IMR-90 (cell line): Measurements from ENCODE around the gene ATP1B3. TPM values are rescaled to one million over a fixed set of nuclear protein-coding genes. Genes with fewer than 3 reads are reported as not detected.

ENCODE experiments used
- ATAC-seq: fragments of 200-7000 bp; cut with Tn5 transposase; 2 replicates; pipeline ENCODE4 v1.9.1; 2020; ENCODE audit warnings: low read depth, mild to moderate bottlenecking, moderate library complexity
- BruUV-seq: library from RNA; stranded (reverse); fragments of 400-500 nt; replicated peaks from 2 replicates; lab custom pipeline; 2021; lab: Mats Ljungman, UMichigan
- CTCF ChIA-PET: fragments of 300-600 bp; formaldehyde crosslinking; extraction: SDS; loops from one replicate; lab custom pipeline; 2021; ENCODE audit warnings: antibody characterized with exemption; lab: Yijun Ruan, JAX
- POLR2A ChIA-PET: fragments of 300-600 bp; sonication (Branson Sonifier 250); formaldehyde crosslinking; loops from one replicate; lab custom pipeline; 2022; ENCODE audit warnings: antibody characterized with exemption; ENCODE audit not compliant: unreplicated experiment; lab: Charles Lee
- DNase-seq: peaks from one replicate; pipeline ENCODE4 v3.0.0; 2013
- H2AFZ ChIP-seq: replicated peaks from 2 replicates; pipeline ENCODE3; 2013; ENCODE audit warnings: low read length, mild to moderate bottlenecking; ENCODE audit not compliant: poor library complexity
- H2AK5ac ChIP-seq: 2 replicates; pipeline ENCODE4 v1.6.1; 2013; ENCODE audit warnings: low read depth, low read length, inconsistent platforms
- H2AK9ac ChIP-seq: replicated peaks from 2 replicates; pipeline ENCODE3; 2013; ENCODE audit warnings: mild to moderate bottlenecking, low read depth, low read length, moderate library complexity; ENCODE audit not compliant: poor library complexity
- H2BK120ac ChIP-seq: 2 replicates; pipeline ENCODE4 v1.6.1; 2013; ENCODE audit warnings: low read depth, low read length, inconsistent platforms
- H2BK15ac ChIP-seq: 3 replicates; pipeline ENCODE4 v1.6.1; 2013; ENCODE audit warnings: low read depth, low read length, inconsistent platforms
- H2BK20ac ChIP-seq: 2 replicates; pipeline ENCODE4 v1.6.1; 2013; ENCODE audit warnings: low read depth, mild to moderate bottlenecking, inconsistent platforms, low read length, moderate library complexity
- H2BK5ac ChIP-seq: 2 replicates; pipeline ENCODE4 v1.6.1; 2013; ENCODE audit warnings: mild to moderate bottlenecking, low read depth, low read length, inconsistent platforms; ENCODE audit not compliant: poor library complexity, severe bottlenecking
- H3K14ac ChIP-seq: replicated peaks from 2 replicates; pipeline ENCODE4 v1.6.1; 2013; ENCODE audit warnings: low read depth, low read length, inconsistent platforms
- H3K18ac ChIP-seq: 2 replicates; pipeline ENCODE4 v1.6.1; 2013; ENCODE audit warnings: low read depth, low read length, control low read depth
- H3K23ac ChIP-seq: 2 replicates; pipeline ENCODE4 v1.6.1; 2013; ENCODE audit warnings: low read depth, low read length, inconsistent platforms
- H3K27ac ChIP-seq: 2 replicates; pipeline ENCODE4 v1.5.1; 2013; ENCODE audit warnings: mild to moderate bottlenecking, control low read depth, low read length; ENCODE audit not compliant: insufficient read depth
- H3K27me3 ChIP-seq: 2 replicates; pipeline ENCODE4 v1.6.1; 2013; ENCODE audit warnings: low read length; ENCODE audit not compliant: control insufficient read depth, insufficient read depth
- H3K36me3 ChIP-seq: 2 replicates; pipeline ENCODE4 v1.6.1; 2013; ENCODE audit warnings: low read length, mixed read lengths; ENCODE audit not compliant: control insufficient read depth, insufficient read depth
- H3K4ac ChIP-seq: 2 replicates; pipeline ENCODE4 v1.6.1; 2013; ENCODE audit warnings: low read depth, low read length, inconsistent platforms
- H3K4me1 ChIP-seq: 2 replicates; pipeline ENCODE4 v1.6.1; 2013; ENCODE audit warnings: low read length, mixed read lengths; ENCODE audit not compliant: control insufficient read depth, insufficient read depth
- H3K4me2 ChIP-seq: 2 replicates; pipeline ENCODE4 v1.6.1; 2013; ENCODE audit warnings: low read depth, mild to moderate bottlenecking, control low read depth, low read length, moderate library complexity
- H3K4me3 ChIP-seq: 2 replicates; pipeline ENCODE4 v1.5.1; 2013; ENCODE audit warnings: low read depth, mild to moderate bottlenecking, control low read depth, low read length, moderate library complexity; ENCODE audit not compliant: insufficient read depth
- H3K56ac ChIP-seq: 2 replicates; pipeline ENCODE4 v1.6.1; 2013; ENCODE audit warnings: low read length, inconsistent platforms; ENCODE audit not compliant: insufficient read depth; ENCODE audit errors: extremely low read depth
- H3K79me1 ChIP-seq, 2 experiments: 2 replicates each; pipeline ENCODE4 v1.6.1; 2013; ENCODE audit warnings: low read length in 2 of 2, inconsistent platforms in 1 of 2, low read depth in 1 of 2
- H3K9ac ChIP-seq: 2 replicates; pipeline ENCODE4 v1.6.1; 2013; ENCODE audit warnings: low read depth, low read length, control low read depth
- H3K9me1 ChIP-seq: 2 replicates; pipeline ENCODE4 v1.6.1; 2013; ENCODE audit warnings: low read length, inconsistent platforms; ENCODE audit not compliant: insufficient read depth
- H3K9me3 ChIP-seq: 2 replicates; pipeline ENCODE4 v1.6.1; 2013; ENCODE audit warnings: low read length; ENCODE audit not compliant: control insufficient read depth, insufficient read depth
- H4K20me1 ChIP-seq: 2 replicates; pipeline ENCODE4 v1.6.1; 2013; ENCODE audit warnings: low read length, inconsistent platforms; ENCODE audit not compliant: insufficient read depth
- H4K5ac ChIP-seq: 2 replicates; pipeline ENCODE4 v1.6.1; 2013; ENCODE audit warnings: mild to moderate bottlenecking, low read depth, low read length, control low read depth
- H4K8ac ChIP-seq, 2 experiments: 2 replicates each; pipeline ENCODE4 v1.6.1; 2013; ENCODE audit warnings: low read depth in 2 of 2, low read length in 2 of 2, control low read depth in 1 of 2, inconsistent platforms in 1 of 2
- H4K91ac ChIP-seq: 2 replicates; pipeline ENCODE4 v1.6.1; 2013; ENCODE audit warnings: low read depth, low read length, inconsistent platforms; ENCODE audit not compliant: insufficient read depth
- BHLHE40 ChIP-seq: fragments of 150-350 bp; IDR thresholded peaks from 2 replicates; pipeline ENCODE4 v1.6.1; 2016; ENCODE audit warnings: mild to moderate bottlenecking, low read depth, low read length
- MAFK ChIP-seq: IDR thresholded peaks from 2 replicates; pipeline ENCODE4 v1.6.1; 2012; ENCODE audit warnings: low read depth, low read length, improper control_type of control experiment
- MXI1 ChIP-seq: IDR thresholded peaks from 2 replicates; pipeline ENCODE4 v1.6.1; 2012; ENCODE audit warnings: low read depth, mild to moderate bottlenecking, low read length, moderate library complexity, borderline replicate concordance
- NFE2L2 ChIP-seq: fragments of 150-350 bp; IDR thresholded peaks from 2 replicates; pipeline ENCODE4 v1.6.1; 2016; ENCODE audit warnings: low read depth, mild to moderate bottlenecking, low read length
- RAD21 ChIP-seq: IDR thresholded peaks from 2 replicates; pipeline ENCODE4 v1.6.1; 2012; ENCODE audit warnings: low read length, improper control_type of control experiment
- RFX5 ChIP-seq: IDR thresholded peaks from 2 replicates; pipeline ENCODE4 v1.8.0; 2012; ENCODE audit warnings: low read depth, mild to moderate bottlenecking, low read length, moderate library complexity
- WGBS, 2 experiments: methylation state at CpG; one replicate each; pipeline versions ENCODE4 v1.1.5 to v1.1.7; 2013; ENCODE audit warnings: missing lambda C conversion rate in 2 of 2; ENCODE audit not compliant: insufficient read length in 1 of 2; ENCODE audit errors: extremely low coverage in 2 of 2; 5-methylcytosine and 5-hydroxymethylcytosine counted together
- dilution Hi-C: fragments of 300-500 bp; cut with HindIII; formaldehyde crosslinking; loops from one replicate; pipeline ENCODE4 v1.14.3; 2018; ENCODE audit warnings: low sequenced_read_pairs; ENCODE audit not compliant: unreplicated experiment
- in situ Hi-C: fragments of 300-500 bp; cut with MboI; formaldehyde crosslinking; loops from 3 replicates; pipeline ENCODE4 v1.14.3; 2019; ENCODE audit warnings: low sequenced_read_pairs, inconsistent platforms, mixed read lengths
- intact Hi-C: fragments of 100-400 bp; cut with micrococcal nuclease; formaldehyde crosslinking; loops from 2 replicates; pipeline ENCODE4 v1.10.0; 2022
- polyA plus RNA-seq, 3 experiments: library from polyadenylated mRNA; depleted of rRNA; stranded (reverse); fragments of >200 nt; gene quantifications; 2 replicates each; pipeline ENCODE4 v1.2.3, GENCODE V29; 2012; ENCODE audit warnings: low replicate concordance in 1 of 3
- total RNA-seq: library from RNA; depleted of rRNA; stranded (reverse); fragments of >200 nt; gene quantifications from 2 replicates; pipeline ENCODE4 v1.2.3, GENCODE V29; 2012
- TF ChIP-seq, protein P1 (sequence below): conservative IDR thresholded peaks from 2 replicates; pipeline ENCODE4 v1.5.1; 2012; ENCODE audit warnings: mild to moderate bottlenecking, low read depth, low read length, improper control_type of control experiment

The ATP1B3 gene
- total and polyA plus RNA-seq, 2 of the 4 experiments (the other 2 are of a cell fraction), result 64.3 to 126 TPM

DNA sequence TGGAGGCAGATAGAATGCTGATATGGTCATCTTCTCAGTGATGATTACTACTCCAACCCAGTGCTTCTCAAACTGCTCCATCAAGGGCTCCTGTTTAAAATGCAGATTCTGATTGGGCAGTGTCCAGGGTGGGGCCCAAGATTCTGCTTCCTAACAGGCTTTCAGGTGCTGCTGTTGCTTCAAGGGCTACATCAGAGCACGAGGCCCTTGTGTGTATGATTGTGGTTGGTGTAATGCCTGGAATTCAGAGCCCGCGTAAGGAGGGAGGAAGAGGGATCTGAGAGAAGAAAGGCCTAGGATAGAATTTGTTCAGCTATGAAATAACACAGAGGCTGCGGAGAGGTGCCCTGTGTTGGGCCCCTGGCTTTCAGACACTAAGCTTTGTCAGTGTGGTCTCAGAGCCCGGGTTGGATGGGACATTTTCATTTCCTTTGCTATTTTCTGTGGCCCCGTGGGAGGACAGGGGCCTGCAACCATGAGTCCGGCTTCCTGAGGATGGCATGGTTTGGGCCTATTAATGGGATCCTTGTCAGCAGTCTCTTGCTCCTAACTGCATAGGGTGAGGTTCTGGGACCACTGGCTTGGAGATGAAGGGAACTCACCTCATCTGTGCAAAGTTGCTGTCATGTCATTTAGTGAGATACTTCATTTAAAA, 53.0 kb downstream of the ATP1B3 start:
- Histone ChIP-seq H3K14ac (no peak overlapping the region), H3K4me2 (no peak overlapping the region), H3K18ac (no peak overlapping the region), H3K27ac (no peak overlapping the region), H2AK9ac (no peak overlapping the region), H2BK5ac (no peak overlapping the region), H2AK5ac (no peak overlapping the region), H3K4me3 (no peak overlapping the region), H3K4me1 (no peaks in the 10 kb centered on the region), H3K9ac (no peak overlapping the region), H2BK15ac (no peak overlapping the region), H3K9me3 (no peaks in the 10 kb centered on the region), H4K8ac (no peak overlapping the region), H3K36me3 (peaks cover 12% of the 10 kb centered on the region), H3K4ac (no peak overlapping the region), H2BK120ac (no peak overlapping the region), H2AFZ (no peak overlapping the region), H4K5ac (no peak overlapping the region), H3K79me1 (no peaks in the 10 kb centered on the region), H3K23ac (no peak overlapping the region), H4K20me1 (no peaks in the 10 kb centered on the region), H3K27me3 (no peaks in the 10 kb centered on the region), H2BK20ac (no peak overlapping the region), H3K9me1 (no peaks in the 10 kb centered on the region), H3K56ac (no peak overlapping the region), H4K91ac (no peak overlapping the region)
- WGBS, 2 experiments, result 100% methylated on average over 1 of the region's 7 CpGs; no CpG with 5 or more reads in 1 of the 2 experiments
- ChIA-PET POLR2A (no interaction called here), CTCF (no interaction called here)
- dilution Hi-C loops (no loop called here), in situ Hi-C loops (no loop called here), intact Hi-C loops (no loop called here)
- no peak for DNase-seq
- no peak for ATAC-seq
- no TSS peak for BruUV-seq
- TF ChIP-seq RAD21 (no peak), RFX5 (no peak), MXI1 (no peak), NFE2L2 (no peak), BHLHE40 (no peak), MAFK (no peak)
- TF ChIP-seq, protein P1, sequence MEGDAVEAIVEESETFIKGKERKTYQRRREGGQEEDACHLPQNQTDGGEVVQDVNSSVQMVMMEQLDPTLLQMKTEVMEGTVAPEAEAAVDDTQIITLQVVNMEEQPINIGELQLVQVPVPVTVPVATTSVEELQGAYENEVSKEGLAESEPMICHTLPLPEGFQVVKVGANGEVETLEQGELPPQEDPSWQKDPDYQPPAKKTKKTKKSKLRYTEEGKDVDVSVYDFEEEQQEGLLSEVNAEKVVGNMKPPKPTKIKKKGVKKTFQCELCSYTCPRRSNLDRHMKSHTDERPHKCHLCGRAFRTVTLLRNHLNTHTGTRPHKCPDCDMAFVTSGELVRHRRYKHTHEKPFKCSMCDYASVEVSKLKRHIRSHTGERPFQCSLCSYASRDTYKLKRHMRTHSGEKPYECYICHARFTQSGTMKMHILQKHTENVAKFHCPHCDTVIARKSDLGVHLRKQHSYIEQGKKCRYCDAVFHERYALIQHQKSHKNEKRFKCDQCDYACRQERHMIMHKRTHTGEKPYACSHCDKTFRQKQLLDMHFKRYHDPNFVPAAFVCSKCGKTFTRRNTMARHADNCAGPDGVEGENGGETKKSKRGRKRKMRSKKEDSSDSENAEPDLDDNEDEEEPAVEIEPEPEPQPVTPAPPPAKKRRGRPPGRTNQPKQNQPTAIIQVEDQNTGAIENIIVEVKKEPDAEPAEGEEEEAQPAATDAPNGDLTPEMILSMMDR, result no peak
